H9 (cell line): ENCODE measurements around the gene MAOA. TPM values are rescaled to one million over a fixed set of nuclear protein-coding genes. Genes with fewer than 3 reads are reported as not detected.

ENCODE experiments used
- DNase-seq: peaks from one replicate; pipeline ENCODE4 v3.0.0-alpha.2; 2017
- H2AFZ ChIP-seq: one replicate; pipeline ENCODE4 v1.6.1; 2013; ENCODE audit warnings: mild to moderate bottlenecking, low read length, control low read depth, moderate library complexity
- H2AK5ac ChIP-seq: 2 replicates; pipeline ENCODE4 v1.6.1; 2013; ENCODE audit warnings: low read length, control low read depth, mixed read lengths; ENCODE audit not compliant: insufficient read length
- H2BK120ac ChIP-seq: one replicate; pipeline ENCODE4 v1.6.1; 2013; ENCODE audit warnings: low read depth, mild to moderate bottlenecking, low read length, control low read depth, inconsistent platforms; ENCODE audit not compliant: poor library complexity, severe bottlenecking
- H2BK12ac ChIP-seq: 2 replicates; pipeline ENCODE4 v1.6.1; 2013; ENCODE audit warnings: low read length, control low read depth, mixed read lengths, low read depth; ENCODE audit not compliant: insufficient read length
- H2BK15ac ChIP-seq: 2 replicates; pipeline ENCODE4 v1.6.1; 2013; ENCODE audit warnings: low read depth, low read length, control low read depth
- H2BK20ac ChIP-seq: one replicate; pipeline ENCODE4 v1.6.1; 2013; ENCODE audit warnings: low read depth, mild to moderate bottlenecking, low read length, control low read depth, inconsistent platforms; ENCODE audit not compliant: poor library complexity, severe bottlenecking
- H2BK5ac ChIP-seq: 2 replicates; pipeline ENCODE4 v1.6.1; 2013; ENCODE audit warnings: low read length, control low read depth, mixed read lengths; ENCODE audit not compliant: insufficient read length
- H3K14ac ChIP-seq: 2 replicates; pipeline ENCODE4 v1.6.1; 2013; ENCODE audit warnings: low read length, control low read depth; ENCODE audit not compliant: insufficient read depth
- H3K18ac ChIP-seq: 2 replicates; pipeline ENCODE4 v1.6.1; 2013; ENCODE audit warnings: low read depth, mild to moderate bottlenecking, mixed read lengths, low read length, control low read depth; ENCODE audit not compliant: insufficient read length
- H3K23ac ChIP-seq: 2 replicates; pipeline ENCODE4 v1.6.1; 2013; ENCODE audit warnings: low read length, control low read depth, mixed read lengths, low read depth; ENCODE audit not compliant: insufficient read length
- H3K23me2 ChIP-seq: 2 replicates; pipeline ENCODE4 v1.6.1; 2013; ENCODE audit warnings: low read depth, mild to moderate bottlenecking, mixed read lengths, low read length, control low read depth; ENCODE audit not compliant: insufficient read length, poor library complexity, severe bottlenecking
- H3K27ac ChIP-seq: 2 replicates; pipeline ENCODE4 v1.5.1; 2013; ENCODE audit warnings: low read length, control low read depth, mixed read lengths, low read depth; ENCODE audit not compliant: insufficient read length
- H3K27me3 ChIP-seq: 2 replicates; pipeline ENCODE4 v1.6.1; 2013; ENCODE audit warnings: low read length, control low read depth, inconsistent platforms; ENCODE audit not compliant: insufficient read depth
- H3K4ac ChIP-seq: 2 replicates; pipeline ENCODE4 v1.6.1; 2013; ENCODE audit warnings: low read depth, mild to moderate bottlenecking, control low read depth, inconsistent platforms, low read length, moderate library complexity
- H3K4me1 ChIP-seq: 2 replicates; pipeline ENCODE4 v1.6.1; 2013; ENCODE audit warnings: low read length, control low read depth, inconsistent platforms; ENCODE audit not compliant: insufficient read depth
- H3K4me2 ChIP-seq: 2 replicates; pipeline ENCODE4 v1.6.1; 2013; ENCODE audit warnings: low read length, control low read depth, mixed read lengths; ENCODE audit not compliant: insufficient read length, insufficient read depth
- H3K56ac ChIP-seq: 2 replicates; pipeline ENCODE4 v1.6.1; 2013; ENCODE audit warnings: low read depth, mild to moderate bottlenecking, mixed read lengths, low read length, control low read depth; ENCODE audit not compliant: insufficient read length
- H3K79me1 ChIP-seq: 2 replicates; pipeline ENCODE4 v1.6.1; 2013; ENCODE audit warnings: low read depth, mild to moderate bottlenecking, moderate library complexity, low read length, control low read depth, inconsistent platforms; ENCODE audit not compliant: insufficient read depth, poor library complexity, severe bottlenecking
- H3K79me2 ChIP-seq: 2 replicates; pipeline ENCODE4 v1.6.1; 2013; ENCODE audit warnings: low read length, control low read depth, inconsistent platforms; ENCODE audit not compliant: insufficient read depth
- H3K9ac ChIP-seq: 2 replicates; pipeline ENCODE4 v1.6.1; 2013; ENCODE audit warnings: low read length, control low read depth, mixed read lengths; ENCODE audit not compliant: insufficient read length; ENCODE audit errors: extremely low read depth
- H3K9me3 ChIP-seq: one replicate; pipeline ENCODE4 v1.6.1; 2013; ENCODE audit warnings: low read depth, low read length, inconsistent platforms; ENCODE audit not compliant: control insufficient read depth
- H3T11ph ChIP-seq: one replicate; pipeline ENCODE4 v1.6.1; 2013; ENCODE audit warnings: mild to moderate bottlenecking, low read length, control low read depth, inconsistent platforms
- H4K20me1 ChIP-seq: one replicate; pipeline ENCODE4 v1.6.1; 2013; ENCODE audit not compliant: control insufficient read depth, insufficient read length, insufficient read depth
- H4K5ac ChIP-seq: 2 replicates; pipeline ENCODE4 v1.6.1; 2013; ENCODE audit warnings: low read depth, mild to moderate bottlenecking, mixed read lengths, low read length, control low read depth; ENCODE audit not compliant: insufficient read length
- H4K8ac ChIP-seq: replicated peaks from 2 replicates; pipeline ENCODE4 v1.6.1; 2013; ENCODE audit warnings: low read length, control low read depth, mixed read lengths, low read depth; ENCODE audit not compliant: insufficient read length
- H4K91ac ChIP-seq: 2 replicates; pipeline ENCODE4 v1.6.1; 2013; ENCODE audit warnings: low read depth, mild to moderate bottlenecking, moderate library complexity, mixed read lengths, low read length, control low read depth; ENCODE audit not compliant: insufficient read length
- H3K27ac Mint-ChIP-seq, 3 experiments: 2 replicates in 2 of 3; 3 replicates in 1 of 3; pipeline ENCODE4 v1.8.0; 2020 to 2021; ENCODE audit warnings: mixed read lengths in 3 of 3, mild to moderate bottlenecking in 1 of 3, moderate library complexity in 1 of 3
- H3K27me3 Mint-ChIP-seq: 2 replicates; pipeline ENCODE4 v1.8.0; 2021; ENCODE audit warnings: low read depth, mild to moderate bottlenecking, moderate library complexity, mixed read lengths
- H3K36me3 Mint-ChIP-seq, 3 experiments: 2 replicates in 2 of 3; 3 replicates in 1 of 3; pipeline ENCODE4 v1.8.0; 2020 to 2021; ENCODE audit warnings: low read depth in 3 of 3, mixed read lengths in 3 of 3; ENCODE audit not compliant: insufficient read depth in 1 of 3
- H3K4me1 Mint-ChIP-seq, 2 experiments: 2 replicates each; pipeline ENCODE4 v1.8.0; 2020; ENCODE audit warnings: mixed read lengths in 2 of 2
- H3K4me3 Mint-ChIP-seq, 2 experiments: 2 replicates in 1 of 2; 3 replicates in 1 of 2; pipeline ENCODE4 v1.8.0; 2020 to 2021; ENCODE audit warnings: mild to moderate bottlenecking in 2 of 2, mixed read lengths in 2 of 2, moderate library complexity in 1 of 2
- H3K9me3 Mint-ChIP-seq, 2 experiments: 2 replicates in 1 of 2; 3 replicates in 1 of 2; pipeline ENCODE4 v1.8.0; 2020; ENCODE audit warnings: mild to moderate bottlenecking in 2 of 2, mixed read lengths in 2 of 2, moderate library complexity in 1 of 2
- WGBS: extraction: QIAGEN DNeasy Blood & Tissue Kit; methylation state at CpG from one replicate; pipeline ENCODE4 v1.1.7; 2013; ENCODE audit warnings: missing lambda C conversion rate, low lambda C conversion rate, mixed read lengths; ENCODE audit not compliant: insufficient read length; ENCODE audit errors: extremely low coverage; 5-methylcytosine and 5-hydroxymethylcytosine counted together
- total RNA-seq: library from RNA; stranded (reverse); gene quantifications from 2 replicates; pipeline ENCODE4 v1.2.1, GENCODE V29; 2021
- TF ChIP-seq, protein P1 (sequence below): fragments of 200-600 bp; sonication (generic); conservative IDR thresholded peaks from 3 replicates; pipeline ENCODE4 v1.8.0; 2021; ENCODE audit warnings: antibody characterized with exemption, mild to moderate bottlenecking

The MAOA gene
- total RNA-seq, 1 experiment from 2014 or later, result 0.28 TPM

DNA sequence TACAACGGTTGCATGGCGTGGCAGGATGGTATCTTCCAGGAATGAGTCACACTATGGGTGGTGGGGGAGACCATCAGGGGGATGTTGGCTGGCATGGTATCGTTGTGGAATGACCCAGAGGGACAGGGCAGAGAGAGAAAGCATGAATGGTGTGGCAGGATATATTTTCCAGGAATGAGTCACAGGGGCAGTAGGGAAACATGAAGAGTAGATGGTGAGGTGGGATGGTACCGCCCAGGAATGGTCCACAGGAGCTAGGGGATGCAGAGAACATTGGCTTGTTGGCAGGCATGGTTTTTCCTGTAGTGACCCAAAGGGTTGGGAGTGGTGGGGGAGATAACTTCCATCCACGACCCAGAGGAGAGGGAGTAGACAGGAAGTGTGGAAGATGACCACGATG, 62.4 kb downstream of the MAOA start:
- no peak overlapping the region for H3K9ac ChIP-seq
- H3K4me2 ChIP-seq, result no peak overlapping the region
- H3K36me3 Mint-ChIP-seq, result peaks cover 0 to 3% (median 2%) of the 10 kb centered on the region in 3 experiments; a peak in 3 of 7 replicates
- no peak overlapping the region for H3T11ph ChIP-seq
- H3K18ac ChIP-seq, result no peak overlapping the region
- H4K5ac ChIP-seq, result no peak overlapping the region
- H2BK12ac ChIP-seq, result no peak overlapping the region
- no peak overlapping the region for H4K91ac ChIP-seq
- no peak overlapping the region for H3K4ac ChIP-seq
- no peak overlapping the region for H4K8ac ChIP-seq
- no peak for DNase-seq
- no peak overlapping the region for H2AK5ac ChIP-seq
- H3K9me3 Mint-ChIP-seq, result peaks cover 13 to 19% of the 10 kb centered on the region in 2 experiments
- H3K79me1 ChIP-seq, result no peaks in the 10 kb centered on the region
- no peaks in the 10 kb centered on the region for H3K27me3 ChIP-seq
- H3K27ac Mint-ChIP-seq, result no peak overlapping the region
- no peaks in the 10 kb centered on the region; the same call in 1 of the 2 replicates for H3K4me1 ChIP-seq
- no peak overlapping the region for H2BK5ac ChIP-seq
- no peak overlapping the region for H3K56ac ChIP-seq
- WGBS, result no CpG with 5 or more reads among the region's 6 CpGs
- no peaks in the 10 kb centered on the region for H4K20me1 ChIP-seq
- no peak overlapping the region for H2AFZ ChIP-seq
- H3K9me3 ChIP-seq, result no peaks in the 10 kb centered on the region
- H3K79me2 ChIP-seq, result no peaks in the 10 kb centered on the region
- no peak overlapping the region for H3K27ac ChIP-seq
- H3K4me1 Mint-ChIP-seq, result no peaks in the 10 kb centered on the region
- H2BK120ac ChIP-seq, result no peak overlapping the region
- H3K23me2 ChIP-seq, result no peaks in the 10 kb centered on the region
- no peak overlapping the region for H3K4me3 Mint-ChIP-seq
- peaks cover 5% of the 10 kb centered on the region; the same call in 1 of the 2 replicates for H3K27me3 Mint-ChIP-seq
- H2BK15ac ChIP-seq, result no peak overlapping the region
- no peak overlapping the region for H3K14ac ChIP-seq
- H3K23ac ChIP-seq, result no peak overlapping the region
- TF ChIP-seq, protein P1, sequence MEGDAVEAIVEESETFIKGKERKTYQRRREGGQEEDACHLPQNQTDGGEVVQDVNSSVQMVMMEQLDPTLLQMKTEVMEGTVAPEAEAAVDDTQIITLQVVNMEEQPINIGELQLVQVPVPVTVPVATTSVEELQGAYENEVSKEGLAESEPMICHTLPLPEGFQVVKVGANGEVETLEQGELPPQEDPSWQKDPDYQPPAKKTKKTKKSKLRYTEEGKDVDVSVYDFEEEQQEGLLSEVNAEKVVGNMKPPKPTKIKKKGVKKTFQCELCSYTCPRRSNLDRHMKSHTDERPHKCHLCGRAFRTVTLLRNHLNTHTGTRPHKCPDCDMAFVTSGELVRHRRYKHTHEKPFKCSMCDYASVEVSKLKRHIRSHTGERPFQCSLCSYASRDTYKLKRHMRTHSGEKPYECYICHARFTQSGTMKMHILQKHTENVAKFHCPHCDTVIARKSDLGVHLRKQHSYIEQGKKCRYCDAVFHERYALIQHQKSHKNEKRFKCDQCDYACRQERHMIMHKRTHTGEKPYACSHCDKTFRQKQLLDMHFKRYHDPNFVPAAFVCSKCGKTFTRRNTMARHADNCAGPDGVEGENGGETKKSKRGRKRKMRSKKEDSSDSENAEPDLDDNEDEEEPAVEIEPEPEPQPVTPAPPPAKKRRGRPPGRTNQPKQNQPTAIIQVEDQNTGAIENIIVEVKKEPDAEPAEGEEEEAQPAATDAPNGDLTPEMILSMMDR, result no peak
- H2BK20ac ChIP-seq, result no peak overlapping the region
